GM18858 (cell line): ENCODE measurements around the gene DNAL4.

Experiments
- ATAC-seq: cut with Tn5 transposase; IDR thresholded peaks from one replicate; pipeline ENCODE4 v1.9.1; 2021; ENCODE audit not compliant: unreplicated experiment

The DNAL4 gene

DNA sequence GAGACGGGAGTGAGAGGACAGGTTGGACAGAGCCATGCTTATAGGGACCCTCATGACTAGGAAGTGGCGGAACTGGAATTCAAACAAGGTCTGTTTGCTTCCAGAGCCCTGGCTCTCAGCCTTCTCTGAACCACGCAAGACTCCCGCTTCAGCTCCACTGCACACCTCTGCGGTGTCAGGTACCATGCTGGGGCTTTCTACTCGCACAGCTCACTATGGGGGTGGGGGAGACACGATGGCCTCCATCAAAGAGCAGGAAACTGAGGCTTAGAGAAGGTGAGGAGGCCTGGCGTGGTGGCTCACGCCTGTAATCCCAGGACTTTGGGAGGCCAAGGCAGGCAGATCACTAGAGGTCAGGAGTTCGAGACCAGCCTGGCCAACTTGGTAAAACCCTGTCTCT lies 52.4 kb downstream of the DNAL4 start:
- ATAC-seq = no peak

DNA sequence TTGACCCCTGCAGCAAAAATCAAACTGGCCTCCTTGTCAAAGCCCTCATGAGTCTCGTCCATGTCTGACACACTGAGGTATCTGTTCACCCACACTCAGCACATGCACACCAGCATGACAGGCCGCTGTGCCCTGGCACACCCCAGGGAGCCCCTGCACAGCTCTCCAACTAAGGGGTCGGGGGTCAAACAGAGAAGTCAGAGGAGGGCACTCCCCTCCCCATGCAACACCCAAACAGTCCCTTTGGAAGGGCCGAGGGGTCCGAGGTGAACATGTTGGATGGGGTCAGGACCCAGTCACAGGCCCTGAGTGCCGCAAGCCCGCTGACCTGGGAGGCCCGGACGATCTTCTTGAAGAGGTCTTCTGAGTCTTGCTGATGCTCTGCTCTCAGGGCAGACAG lies 52.8 kb downstream of the DNAL4 start:
- no peak for ATAC-seq

- no peak for ATAC-seq
These were observed 53.2 kb downstream of the DNAL4 start for GRCh38 chr22:38740754-38741153.

DNA sequence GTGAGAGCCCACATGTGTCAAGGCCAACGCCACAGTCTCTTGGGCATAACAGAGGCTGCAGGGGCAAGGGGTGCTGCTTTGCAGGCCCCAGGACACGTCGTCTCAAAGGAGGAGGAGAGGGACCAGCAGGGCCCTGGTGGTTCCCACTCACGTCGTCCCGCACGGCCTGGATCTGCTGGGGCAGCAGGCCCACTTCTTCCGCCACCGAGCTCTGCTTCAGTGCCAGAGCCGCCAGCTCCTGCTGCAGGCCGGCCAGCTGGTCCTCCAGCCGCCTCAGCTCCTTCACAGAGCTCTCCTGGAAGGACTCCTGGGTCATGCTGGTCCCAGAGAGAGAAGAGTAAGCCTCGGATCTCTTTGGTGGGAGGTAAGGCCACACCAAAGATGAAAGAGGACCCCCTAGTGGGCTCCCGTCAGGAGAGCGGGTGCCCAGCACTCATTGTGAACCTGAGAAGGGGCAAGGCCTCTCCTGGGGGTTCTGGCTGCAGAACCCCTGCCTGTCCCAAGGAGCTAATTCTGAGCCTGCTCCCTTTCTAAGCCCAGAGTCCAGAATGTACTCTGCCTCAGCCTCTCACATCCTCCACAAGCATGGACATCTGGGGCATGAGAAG lies 53.7 kb downstream of the DNAL4 start:
- ATAC-seq = no peak

DNA sequence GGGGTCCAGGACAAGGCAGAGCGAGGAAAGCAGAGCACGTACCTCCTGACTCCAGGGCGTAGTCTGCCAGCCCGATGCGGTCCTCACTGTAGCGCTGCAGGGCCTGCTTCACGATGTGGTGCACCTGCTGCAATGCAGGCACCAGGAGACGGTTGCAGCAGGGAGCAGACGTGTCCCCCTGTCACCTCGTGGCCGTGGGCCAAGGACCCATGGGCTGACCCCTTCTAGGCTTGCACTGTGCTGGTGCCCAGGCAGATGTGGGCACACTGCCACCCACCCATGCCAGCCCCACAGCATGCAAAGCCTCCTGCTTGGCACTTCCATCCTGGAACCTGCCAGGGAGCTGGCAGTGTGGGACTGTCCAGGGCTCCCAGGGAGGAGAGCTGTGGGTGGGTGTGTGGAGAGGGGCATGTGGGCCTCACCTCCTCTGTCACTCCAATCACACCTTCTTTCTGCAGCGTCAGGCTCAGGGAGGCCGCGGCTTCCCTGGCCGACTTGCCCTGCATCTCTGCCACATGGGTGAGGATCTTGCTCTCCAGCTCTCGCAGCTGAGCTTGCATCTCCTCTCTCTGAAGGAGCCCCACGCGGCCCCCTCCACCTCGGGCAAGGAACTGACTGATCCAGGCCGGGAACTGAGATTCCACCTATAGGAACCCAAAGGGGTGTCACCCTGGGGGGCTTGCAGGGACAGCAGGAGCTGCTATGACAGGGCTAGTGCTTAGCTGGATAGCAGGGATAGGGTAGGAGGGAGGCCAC lies 54.5 kb downstream of the DNAL4 start:
- ATAC-seq = no peak

- no peak for ATAC-seq
These were observed 55.4 kb downstream of the DNAL4 start for GRCh38 chr22:38738475-38739070.

DNA sequence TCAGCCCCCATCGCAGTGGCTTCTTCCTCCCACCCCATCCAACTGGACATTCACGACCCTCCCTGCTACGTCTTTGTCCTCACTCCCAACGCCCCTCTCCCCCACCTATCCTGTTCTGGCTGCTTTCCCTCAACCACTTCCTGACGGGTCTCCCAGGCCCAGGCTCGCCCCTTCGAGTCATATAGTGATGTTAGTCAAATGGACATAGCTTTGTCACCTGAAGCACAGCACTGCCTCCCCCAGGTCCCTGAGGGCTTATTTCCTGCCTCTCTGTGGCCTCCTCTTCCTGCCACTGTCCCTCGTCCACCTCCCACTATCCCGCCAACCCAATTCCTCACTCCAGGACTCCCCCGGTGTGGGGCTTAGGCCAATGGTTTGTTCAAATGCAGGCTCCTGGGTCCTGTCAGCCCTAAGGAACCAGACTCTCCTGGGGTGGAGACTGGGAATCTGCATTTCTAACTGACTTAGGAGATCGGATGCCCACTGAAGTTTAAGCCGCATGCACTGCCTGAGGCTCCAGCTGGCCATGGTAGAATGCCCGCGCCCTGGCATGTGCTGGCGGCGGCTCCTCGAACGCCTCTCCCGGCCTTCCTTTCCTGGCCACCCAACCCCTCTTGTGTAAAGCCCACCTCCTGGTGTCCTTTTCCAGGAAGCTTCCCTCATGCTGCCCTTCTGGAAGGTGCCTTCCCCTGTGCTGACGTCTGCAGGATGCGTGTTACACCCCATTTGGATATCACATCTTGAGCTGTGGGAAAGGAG lies 56.5 kb downstream of the DNAL4 start:
- no peak for ATAC-seq

DNA sequence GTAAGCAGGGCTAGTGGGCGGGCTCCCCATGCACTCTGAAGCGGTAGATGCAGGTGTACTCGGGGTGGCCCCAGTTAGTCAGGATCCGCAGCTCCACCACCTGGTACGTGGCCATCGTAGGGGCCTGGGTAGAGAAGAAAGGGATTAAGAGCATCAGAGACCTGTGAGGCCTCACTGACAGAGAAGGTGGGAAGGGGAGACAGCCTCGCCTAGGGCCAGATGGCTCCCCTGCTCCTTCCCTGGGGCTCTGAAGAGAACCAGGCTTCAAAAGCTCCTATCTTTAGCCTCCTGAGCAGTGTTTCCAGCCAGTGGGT lies 57.7 kb downstream of the DNAL4 start:
- ATAC-seq = no peak

- ATAC-seq = no peak
These were observed 58.3 kb downstream of the DNAL4 start for GRCh38 chr22:38735465-38736256.

- ATAC-seq = no peak
These were observed 58.8 kb downstream of the DNAL4 start for GRCh38 chr22:38735126-38735464.

DNA sequence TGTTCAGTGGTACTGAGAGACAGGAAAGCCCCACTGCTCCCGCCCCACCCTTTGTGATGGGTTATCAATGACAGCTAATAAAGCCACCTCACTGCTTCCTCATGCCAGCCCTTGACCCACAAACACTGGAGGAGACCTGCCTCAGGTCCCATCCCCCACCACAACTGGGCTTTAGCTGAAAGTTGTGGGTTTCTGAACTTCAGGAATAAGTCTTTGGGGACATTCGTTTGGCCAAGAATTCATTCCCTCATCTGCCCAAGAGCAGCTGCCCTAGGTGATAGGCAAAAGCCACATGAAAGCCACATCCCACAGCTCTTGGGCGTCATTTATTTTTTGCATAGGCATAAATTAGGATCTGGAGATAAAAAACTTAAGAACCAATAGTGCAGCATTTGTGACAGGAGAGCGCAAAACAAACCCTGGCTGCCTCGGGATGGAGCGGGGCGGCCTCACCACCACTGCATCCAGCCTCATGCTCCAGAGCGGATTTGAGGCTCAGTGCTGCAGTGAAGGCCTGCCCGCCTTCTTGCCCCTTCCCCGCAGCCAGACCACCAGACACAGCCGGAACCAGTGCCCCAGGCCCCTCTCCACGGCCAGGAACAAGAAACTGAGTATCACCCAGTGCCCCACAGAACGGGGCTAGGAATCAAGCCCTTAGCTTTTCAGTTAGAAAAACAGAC lies 59.4 kb downstream of the DNAL4 start:
- ATAC-seq = no peak

- ATAC-seq = no peak
These were observed 60.1 kb downstream of the DNAL4 start for GRCh38 chr22:38733724-38734381.

- no peak for ATAC-seq
These were observed 60.6 kb downstream of the DNAL4 start for GRCh38 chr22:38733329-38733723.

DNA sequence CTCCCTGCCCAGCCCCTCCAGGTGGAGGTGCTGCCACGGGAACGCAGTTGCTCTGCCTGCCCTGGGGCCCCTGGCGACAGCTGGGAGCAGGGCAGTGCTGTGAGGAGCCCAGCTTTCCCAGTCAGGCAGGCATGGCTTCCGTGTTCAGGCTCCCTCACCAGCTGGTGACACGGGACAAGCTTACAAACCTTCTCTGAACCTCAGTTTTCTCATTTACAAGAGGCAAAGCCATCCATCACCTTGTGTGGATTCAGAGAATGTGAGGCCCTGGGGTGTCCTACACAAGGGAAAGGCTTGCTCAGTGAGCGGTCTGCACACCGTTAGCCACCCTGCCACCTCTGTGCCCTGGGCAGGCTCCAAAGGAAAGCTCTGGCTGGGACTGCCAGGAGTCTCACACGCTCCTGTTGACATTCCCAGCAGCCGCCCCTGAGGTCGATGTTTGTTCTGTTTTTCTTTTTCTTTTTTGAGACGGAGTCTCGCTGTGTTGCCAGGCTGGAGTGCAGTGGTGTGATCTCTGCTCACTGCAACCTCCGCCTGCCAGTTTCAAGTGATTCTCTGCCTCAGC lies 61.6 kb downstream of the DNAL4 start:
- no peak for ATAC-seq

- ATAC-seq = no peak
These were observed 62.2 kb downstream of the DNAL4 start for GRCh38 chr22:38731703-38732161.

- ATAC-seq = no peak
These were observed 63.5 kb downstream of the DNAL4 start for GRCh38 chr22:38730411-38730871.

DNA sequence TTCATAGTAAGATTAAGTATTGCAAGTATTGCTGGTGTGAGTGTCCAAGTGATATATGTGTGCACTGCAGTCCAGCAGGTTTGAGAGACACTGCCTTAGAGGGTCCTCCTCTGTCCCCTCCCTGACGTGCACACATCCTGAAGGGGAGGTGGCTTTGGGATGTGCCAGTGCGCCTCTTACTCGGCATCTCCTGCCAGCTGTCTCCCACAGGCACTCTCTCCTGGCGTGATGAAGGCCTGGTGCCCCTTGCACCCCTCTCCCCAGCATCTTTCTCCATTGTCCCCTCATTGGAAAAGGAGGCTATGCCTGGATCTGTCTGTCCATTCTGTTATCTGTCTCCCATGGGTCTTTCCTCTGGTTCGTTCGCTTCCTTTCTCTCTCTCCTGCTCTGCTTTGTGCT lies 64.0 kb downstream of the DNAL4 start:
- ATAC-seq = no peak

DNA sequence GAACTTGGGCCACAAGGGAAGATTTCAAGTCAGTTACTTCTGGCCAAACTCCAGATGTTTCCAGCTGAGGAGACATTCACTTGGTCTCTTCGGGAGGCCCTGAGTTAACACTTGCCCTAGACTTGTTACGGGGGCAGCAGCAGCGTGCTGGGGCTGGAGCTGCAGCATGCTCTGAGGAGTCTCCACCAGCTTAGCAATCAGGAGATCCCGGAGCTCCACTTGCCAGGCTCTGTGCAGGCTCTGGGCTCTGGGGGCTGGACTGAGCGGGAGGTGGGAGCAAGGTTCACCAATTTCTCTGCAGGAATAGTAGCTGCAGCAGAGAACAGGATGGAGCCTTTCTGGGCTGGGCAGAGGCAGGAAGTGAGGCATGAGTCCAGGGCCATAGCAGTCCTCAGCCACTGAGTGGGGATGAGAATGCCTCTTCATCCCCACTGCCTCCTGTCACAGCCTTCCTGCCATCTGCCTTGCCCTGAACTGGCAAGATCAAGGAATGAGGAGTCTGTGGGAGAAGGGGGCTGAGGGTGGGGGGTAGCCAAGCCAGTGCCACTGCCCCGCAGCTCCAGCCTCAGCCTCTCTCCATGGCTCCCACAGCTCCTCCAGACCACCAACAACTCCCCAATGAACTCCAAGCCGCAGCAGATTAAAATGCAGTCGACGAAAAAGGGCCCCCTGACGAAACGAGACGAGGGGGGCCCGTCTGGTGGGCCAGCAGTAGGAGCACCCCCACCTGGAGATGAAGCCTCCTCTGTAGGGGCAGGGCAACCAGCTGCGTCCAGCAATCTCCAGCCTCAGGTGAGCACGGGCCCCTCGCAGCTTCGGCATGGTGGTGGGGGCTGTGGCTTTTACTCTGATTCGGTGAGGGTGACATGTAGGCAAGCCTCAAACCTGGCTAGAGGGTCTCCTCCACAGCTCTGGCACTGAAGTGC lies 64.8 kb downstream of the DNAL4 start:
- ATAC-seq = no peak
